Epidermal melanocyte (primary cell): ENCODE measurements around the gene S100A14.

Experiments used
- DNase-seq: peaks from one replicate; pipeline ENCODE4 v3.0.0; 2011; ENCODE audit warnings: low spot score; ENCODE audit not compliant: insufficient read length

Gene S100A14

GRCh38 chr1:153565529-153566374 lies 50.4 kb downstream of the S100A14 start, which contains the start of gene S100A2:
S100A2 (minus strand) TSS chr1:153565844; CDS start chr1:153563877, 1,967 bp downstream.
- no peak for DNase-seq
